ENCODE measurements around the gene CCM2.
"Not testable (repeated sequence)": the region's sequence is repeated elsewhere in the genome, so short reads cannot be mapped to it uniquely, and the experiment has no call there.

CCM2 gene

GRCh38 chr7:45028138-45028919, 28.3 kb downstream of the CCM2 start:
- H3K4me3 ChIP-seq (replicated peaks; ENCODE audit: low read depth, low read length): no peak overlapping the region
- DNase-seq (ENCODE audit: extremely low read depth, low read depth): no peak

GRCh38 chr7:45028920-45029344, 28.9 kb downstream of the CCM2 start:
- DNase-seq (ENCODE audit: extremely low read depth, low read depth): no peak
- H3K4me3 ChIP-seq (replicated peaks; ENCODE audit: low read depth, low read length): no peak overlapping the region
- TF ChIP-seq CTCF (IDR thresholded peaks at IDR 0.05; ENCODE audit: low read depth, low read length, missing control alignments): no peak

More at GRCh38 chr7:45028138-45028919, 28.3 kb downstream of the CCM2 start:
- no peak for TF ChIP-seq CTCF (IDR thresholded peaks at IDR 0.05; ENCODE audit: low read depth, low read length, missing control alignments)

- no peak overlapping the region for H3K4me3 ChIP-seq (replicated peaks; ENCODE audit: low read depth, low read length)
- DNase-seq (ENCODE audit: extremely low read depth, low read depth): no peak
- TF ChIP-seq CTCF (IDR thresholded peaks at IDR 0.05; ENCODE audit: low read depth, low read length, missing control alignments): no peak
Measured at GRCh38 chr7:45031829-45032228, 31.8 kb downstream of the CCM2 start.

GRCh38 chr7:45032421-45032820, 32.4 kb downstream of the CCM2 start:
- TF ChIP-seq CTCF (IDR thresholded peaks at IDR 0.05; ENCODE audit: low read depth, low read length, missing control alignments): no peak
- no peak for DNase-seq (ENCODE audit: extremely low read depth, low read depth)
- H3K4me3 ChIP-seq (replicated peaks; ENCODE audit: low read depth, low read length): no peak overlapping the region

- DNase-seq (ENCODE audit: extremely low read depth, low read depth): no peak
- TF ChIP-seq CTCF (IDR thresholded peaks at IDR 0.05; ENCODE audit: low read depth, low read length, missing control alignments): no peak
- H3K4me3 ChIP-seq (replicated peaks; ENCODE audit: low read depth, low read length): no peak overlapping the region
Measured at GRCh38 chr7:45033261-45033930, 33.4 kb downstream of the CCM2 start.

GRCh38 chr7:45033931-45034290, 33.9 kb downstream of the CCM2 start:
- H3K4me3 ChIP-seq (replicated peaks; ENCODE audit: low read depth, low read length): no peak overlapping the region
- no peak for DNase-seq (ENCODE audit: extremely low read depth, low read depth)
- no peak for TF ChIP-seq CTCF (IDR thresholded peaks at IDR 0.05; ENCODE audit: low read depth, low read length, missing control alignments)

- DNase-seq (ENCODE audit: extremely low read depth, low read depth); H3K4me3 ChIP-seq (replicated peaks; ENCODE audit: low read depth, low read length): not testable (repeated sequence)
Measured at GRCh38 chr7:45034710-45035109, 34.7 kb downstream of the CCM2 start.
